Caco-2 (cell line): ENCODE measurements around the gene IBTK. TPM values are rescaled to one million over a fixed set of nuclear protein-coding genes. Genes with fewer than 3 reads are reported as not detected.
"Not testable (repeated sequence)": the region's sequence is repeated elsewhere in the genome, so short reads cannot be mapped to it uniquely, and the experiment has no call there.

Experiments used
- BruUV-seq: library from RNA; stranded (reverse); fragments of 400-500 nt; replicated peaks from 2 replicates; lab custom pipeline; 2021; lab: Mats Ljungman, UMichigan
- CTCF ChIA-PET: fragments of 300-600 bp; sonication (Branson Sonifier 250); formaldehyde crosslinking; loops from one replicate; lab custom pipeline; 2022; ENCODE audit warnings: antibody characterized with exemption; lab: Charles Lee
- POLR2A ChIA-PET: fragments of 300-600 bp; sonication (Branson Sonifier 250); formaldehyde crosslinking; loops from one replicate; lab custom pipeline; 2022; ENCODE audit warnings: antibody characterized with exemption; lab: Charles Lee
- DNase-seq, 2 experiments: peaks; one replicate each; pipeline versions ENCODE4 v3.0.0 to v3.0.0-alpha.2; 2020 to 2022
- H3K27me3 ChIP-seq: replicated peaks from 2 replicates; pipeline ENCODE4 v1.6.0; 2011; ENCODE audit warnings: low read length; ENCODE audit not compliant: control insufficient read depth, insufficient read depth
- H3K36me3 ChIP-seq: 2 replicates; pipeline ENCODE4 v1.5.1; 2011; ENCODE audit warnings: low read length; ENCODE audit not compliant: control insufficient read depth, insufficient read depth
- H3K4me1 ChIP-seq: fragments of 250-450 bp; sonication (Bioruptor Pico); 2 replicates; pipeline ENCODE4 v1.5.1; 2020; ENCODE audit warnings: mild to moderate bottlenecking
- H3K4me3 ChIP-seq: 2 replicates; pipeline ENCODE4 v1.5.1; 2011; ENCODE audit warnings: low read depth, mild to moderate bottlenecking, control low read depth, low read length
- H3K9me3 ChIP-seq: fragments of 250-450 bp; sonication (Bioruptor Pico); 2 replicates; pipeline ENCODE4 v1.5.1; 2020; ENCODE audit warnings: mild to moderate bottlenecking, moderate library complexity
- H3K27ac Mint-ChIP-seq: one replicate; pipeline ENCODE4 v1.8.0; 2022; ENCODE audit warnings: mixed read lengths; ENCODE audit not compliant: unreplicated experiment
- H3K27me3 Mint-ChIP-seq: one replicate; pipeline ENCODE4 v1.8.0; 2022; ENCODE audit warnings: mixed read lengths; ENCODE audit not compliant: insufficient read depth, unreplicated experiment
- H3K36me3 Mint-ChIP-seq: one replicate; pipeline ENCODE4 v1.8.0; 2022; ENCODE audit warnings: mild to moderate bottlenecking, mixed read lengths; ENCODE audit not compliant: insufficient read depth, unreplicated experiment
- H3K4me1 Mint-ChIP-seq: one replicate; pipeline ENCODE4 v1.8.0; 2022; ENCODE audit warnings: low read depth, mixed read lengths; ENCODE audit not compliant: unreplicated experiment
- H3K4me3 Mint-ChIP-seq: one replicate; pipeline ENCODE4 v1.8.0; 2022; ENCODE audit warnings: mild to moderate bottlenecking, moderate library complexity, mixed read lengths; ENCODE audit not compliant: unreplicated experiment
- H3K9me3 Mint-ChIP-seq: one replicate; pipeline ENCODE4 v1.8.0; 2022; ENCODE audit warnings: mixed read lengths; ENCODE audit not compliant: unreplicated experiment
- CTCF ChIP-seq, 2 experiments: fragments of 200-600 bp in 1 of 2; IDR thresholded peaks; 1 replicate in 1 of 2; 2 replicates in 1 of 2; pipeline versions ENCODE4 v1.5.1 to v1.8.0; 2011 to 2022; ENCODE audit warnings: antibody characterized with exemption in 1 of 2, control low read depth in 1 of 2, inconsistent platforms in 1 of 2, low read depth in 1 of 2, low read length in 1 of 2, mild to moderate bottlenecking in 1 of 2, moderate library complexity in 1 of 2; ENCODE audit not compliant: insufficient read depth in 1 of 2, severe bottlenecking in 1 of 2, unreplicated experiment in 1 of 2
- intact Hi-C: fragments of 100-400 bp; cut with micrococcal nuclease; formaldehyde crosslinking; loops from one replicate; pipeline ENCODE4 v1.10.0; 2022; ENCODE audit not compliant: unreplicated experiment
- total RNA-seq: library from RNA; stranded (reverse); gene quantifications from 2 replicates; pipeline ENCODE4 v1.2.3, GENCODE V29; 2022

Gene IBTK
- total RNA-seq, 1 experiment from 2014 or later, result 29.4 TPM

- H3K27ac Mint-ChIP-seq, result no peak overlapping the region
- no peak for TF ChIP-seq CTCF (IDR thresholded peaks at IDR 0.05; ENCODE audit: insufficient read depth in 1 of 2, low read depth in 1 of 2, low read length in 1 of 2, severe bottlenecking in 1 of 2, unreplicated experiment in 1 of 2)
- H3K4me3 Mint-ChIP-seq, result no peak overlapping the region
- no peaks in the 10 kb centered on the region for H3K27me3 Mint-ChIP-seq
- no TSS peak for BruUV-seq
- CTCF ChIA-PET, result interaction anchor here (0.7 kb wide), 1 partner anchor 395 kb away, joined by 3 read pairs; no protein-coding TSS in a partner anchor
- no peaks in the 10 kb centered on the region for H3K36me3 ChIP-seq
- POLR2A ChIA-PET, result no interaction called here
- H3K27me3 ChIP-seq, result no peaks in the 10 kb centered on the region
- peaks cover 6% of the 10 kb centered on the region; the same call in 1 of the 2 replicates for H3K4me1 ChIP-seq
- intact Hi-C loops, result loop anchor here (10.0 kb wide), 1 partner anchor 945 kb away; no protein-coding TSS in a partner anchor
- no peaks in the 10 kb centered on the region for H3K9me3 Mint-ChIP-seq
- no peak overlapping the region for H3K4me3 ChIP-seq
- no peaks in the 10 kb centered on the region for H3K9me3 ChIP-seq
- DNase-seq, result no peak
- peaks cover 9% of the 10 kb centered on the region for H3K4me1 Mint-ChIP-seq
- H3K36me3 Mint-ChIP-seq, result no peaks in the 10 kb centered on the region
These were observed 11.8 kb upstream of the IBTK start for GRCh38 chr6:82259389-82259788.

- H3K4me3 ChIP-seq, result no peak overlapping the region
- POLR2A ChIA-PET, result no interaction called here
- H3K27me3 ChIP-seq, result no peaks in the 10 kb centered on the region
- intact Hi-C loops, result loop anchor here (10.0 kb wide), 1 partner anchor 948 kb away; no protein-coding TSS in a partner anchor
- H3K4me1 Mint-ChIP-seq, result peaks cover 9% of the 10 kb centered on the region
- no peaks in the 10 kb centered on the region for H3K36me3 Mint-ChIP-seq
- DNase-seq, result peak in 1 of 2 experiments; percentile 31
- no peaks in the 10 kb centered on the region for H3K9me3 ChIP-seq
- no TSS peak for BruUV-seq
- peaks cover 7% of the 10 kb centered on the region; the same call in 1 of the 2 replicates for H3K4me1 ChIP-seq
- CTCF ChIA-PET, result interaction anchor here (0.8 kb wide), 1 partner anchor 800 kb away, joined by 3 read pairs; no protein-coding TSS in a partner anchor
- no peaks in the 10 kb centered on the region for H3K27me3 Mint-ChIP-seq
- no peaks in the 10 kb centered on the region for H3K9me3 Mint-ChIP-seq
- peak in 1 of 2 experiments; percentile 47 for TF ChIP-seq CTCF (IDR thresholded peaks at IDR 0.05; ENCODE audit: insufficient read depth in 1 of 2, low read depth in 1 of 2, low read length in 1 of 2, severe bottlenecking in 1 of 2, unreplicated experiment in 1 of 2)
- H3K4me3 Mint-ChIP-seq, result no peak overlapping the region
- H3K27ac Mint-ChIP-seq, result no peak overlapping the region
- no peaks in the 10 kb centered on the region for H3K36me3 ChIP-seq
These were observed 9.7 kb upstream of the IBTK start for GRCh38 chr6:82257088-82257774.

GRCh38 chr6:82254722-82255121 lies 7.2 kb upstream of the IBTK start:
- H3K27ac Mint-ChIP-seq, H3K9me3 Mint-ChIP-seq, H3K36me3 Mint-ChIP-seq, H3K36me3 ChIP-seq, H3K27me3 ChIP-seq, POLR2A ChIA-PET, H3K4me3 Mint-ChIP-seq, H3K27me3 Mint-ChIP-seq, H3K9me3 ChIP-seq, H3K4me1 Mint-ChIP-seq, DNase-seq, H3K4me3 ChIP-seq, BruUV-seq: not testable (repeated sequence)
- CTCF ChIA-PET, result interaction anchor here (0.6 kb wide), 1 partner anchor 1922 kb away, joined by 3 read pairs; no protein-coding TSS in a partner anchor
- H3K4me1 ChIP-seq, result peaks cover 16% of the 10 kb centered on the region
- intact Hi-C loops, result loop anchor here (5.0 to 10.0 kb wide), 2 partner anchors 108 to 950 kb away; partner anchors contain the start of gene TPBG
